Measurements from ENCODE around the gene FAM13A. TPM values are rescaled to one million over a fixed set of nuclear protein-coding genes. Genes with fewer than 3 reads are reported as not detected.
"Not testable (repeated sequence)": the region's sequence is repeated elsewhere in the genome, so short reads cannot be mapped to it uniquely, and the experiment has no call there.

The FAM13A gene
- 68.5 TPM for total RNA-seq

DNA sequence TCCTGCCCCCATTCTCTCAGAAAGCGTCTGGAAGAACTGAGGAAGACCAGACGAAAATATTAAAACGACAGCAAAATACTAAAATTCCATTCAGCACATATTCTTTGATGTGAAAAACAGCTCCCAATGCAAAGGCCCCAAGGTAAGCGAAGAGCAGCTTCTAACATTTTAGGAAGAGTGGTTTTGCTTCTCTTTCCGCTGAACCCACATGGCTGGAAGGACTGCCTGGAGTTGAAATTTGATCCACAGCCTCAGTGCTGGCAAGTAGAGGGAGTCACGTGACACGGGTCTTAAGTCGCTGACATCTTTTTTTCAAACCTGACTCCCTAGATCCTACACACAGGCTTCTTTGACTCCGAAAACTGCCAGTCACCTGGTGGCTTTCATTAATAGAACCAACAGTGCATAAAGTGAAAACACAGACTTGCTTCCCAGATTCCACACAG lies at the start of gene FAM13A:
FAM13A (minus strand) TSS at position 233 of the 446 bp plus-strand sequence; CDS start at position 12, 221 bp downstream.
- peak; percentile 98 for DNase-seq

DNA sequence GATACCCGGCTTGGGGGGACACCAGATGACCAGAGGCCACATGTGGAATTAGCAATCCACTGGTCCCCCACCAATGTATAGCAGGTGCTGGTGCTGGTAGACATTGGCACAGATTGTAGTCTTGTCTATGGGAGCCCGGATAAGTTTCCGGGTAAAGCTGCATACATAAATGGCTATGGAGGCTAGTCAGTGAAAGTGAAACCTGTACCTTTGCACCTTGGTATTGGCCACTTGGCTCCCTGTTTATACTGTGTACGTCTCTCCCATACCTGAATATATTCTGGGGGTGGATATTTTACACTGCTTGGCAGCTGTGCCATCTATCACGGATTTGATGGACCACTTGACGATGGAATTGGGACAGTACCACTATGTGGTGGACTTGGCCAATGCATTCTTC lies 48.7 kb upstream of the FAM13A start:
- DNase-seq = no peak

DNA sequence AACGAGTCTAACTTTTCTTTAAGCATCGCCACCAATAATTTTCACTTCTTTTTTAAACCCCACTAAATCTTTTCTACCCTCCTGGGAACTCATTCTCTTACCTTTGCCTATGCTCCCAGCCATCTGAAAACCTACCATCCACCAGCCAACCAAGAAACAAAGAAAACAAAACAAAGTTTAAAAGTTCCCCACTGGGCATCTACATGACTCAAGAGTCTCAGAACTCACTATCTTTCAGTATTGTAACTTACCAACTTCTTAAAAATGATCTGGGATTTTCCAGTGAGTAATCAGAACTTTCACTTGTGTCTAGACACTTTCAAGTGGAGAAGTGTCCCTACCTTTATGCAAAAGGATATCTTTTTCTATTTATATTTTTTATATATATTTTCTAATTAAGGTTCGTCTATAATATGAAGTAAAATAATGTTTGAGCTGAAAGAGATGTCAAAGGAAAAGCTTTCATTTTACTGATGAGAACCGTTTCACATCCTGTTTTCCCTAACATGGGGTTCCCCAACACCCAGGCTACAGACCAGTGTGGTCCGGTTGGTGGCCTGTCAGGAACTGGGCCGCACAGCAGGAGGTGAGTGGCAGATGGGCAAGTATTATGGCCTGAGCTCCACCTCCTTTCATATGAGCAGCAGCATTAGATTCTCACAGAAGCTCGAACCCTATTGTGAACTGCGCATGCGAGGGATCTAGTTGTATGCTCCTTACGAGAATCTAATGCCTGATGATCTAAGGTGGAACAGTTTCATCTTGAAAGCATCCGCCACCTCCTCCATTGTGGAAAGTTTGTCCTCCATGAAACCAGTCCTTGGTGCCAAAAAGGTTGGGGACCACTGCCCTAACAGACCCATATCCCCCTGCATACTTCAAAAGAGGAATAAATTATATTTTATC lies 44.5 kb upstream of the FAM13A start:
- no peak for DNase-seq

DNA sequence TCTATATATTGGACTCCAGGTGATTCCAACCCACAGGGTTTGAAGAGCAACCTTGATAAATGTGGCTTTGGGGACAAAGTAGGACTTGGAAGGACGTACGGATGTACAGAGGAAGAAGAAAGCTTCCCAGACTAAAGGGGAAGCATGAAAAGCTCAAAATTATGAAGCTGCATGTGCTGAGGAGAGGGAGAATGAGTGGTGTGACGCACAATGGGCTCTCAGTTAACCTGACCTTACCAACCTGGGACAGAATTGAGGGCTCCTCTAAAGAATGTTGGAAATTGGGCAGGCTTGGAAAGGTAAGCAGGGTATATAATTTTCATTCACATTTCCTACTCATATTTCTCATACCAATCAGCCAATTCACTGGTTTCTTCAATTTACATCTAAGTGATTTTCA lies 43.9 kb upstream of the FAM13A start:
- DNase-seq = no peak

DNA sequence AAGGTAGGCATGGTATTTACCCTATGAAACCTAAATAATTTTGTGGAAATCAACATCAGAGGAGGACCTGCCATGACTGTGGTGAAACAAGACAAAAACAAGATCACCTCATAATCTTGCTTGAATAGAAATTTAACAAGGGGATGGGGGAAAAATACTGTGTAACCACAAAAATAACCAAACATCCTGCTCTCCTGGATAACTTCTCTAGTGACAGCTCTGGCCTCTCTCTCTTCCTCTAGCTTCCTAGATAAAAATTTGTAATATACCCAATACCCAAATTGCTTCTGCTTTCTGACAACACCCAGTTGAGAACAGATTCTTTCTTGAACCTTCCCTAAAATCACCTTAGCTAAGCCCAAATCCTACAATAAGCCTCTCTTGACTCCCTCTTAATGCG lies 42.5 kb upstream of the FAM13A start:
- DNase-seq = no peak

DNA sequence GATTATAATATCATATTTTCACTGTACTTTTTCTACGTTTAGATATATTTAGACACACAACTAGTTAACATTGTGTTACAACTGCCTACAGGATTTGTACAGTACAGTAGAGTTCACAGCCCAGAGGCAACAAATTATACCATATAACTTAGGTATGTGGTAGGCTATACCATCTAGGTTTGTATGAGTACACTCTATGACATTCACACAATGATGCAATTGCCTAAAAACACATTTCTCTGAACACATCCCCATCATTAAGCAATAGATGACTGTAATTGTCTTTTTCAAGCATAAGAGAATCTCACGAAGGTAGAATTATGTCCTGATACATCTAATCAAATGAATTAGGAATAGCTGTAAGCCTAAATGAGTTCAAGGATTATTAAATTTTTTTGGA lies 42.0 kb upstream of the FAM13A start:
- DNase-seq = no peak

DNA sequence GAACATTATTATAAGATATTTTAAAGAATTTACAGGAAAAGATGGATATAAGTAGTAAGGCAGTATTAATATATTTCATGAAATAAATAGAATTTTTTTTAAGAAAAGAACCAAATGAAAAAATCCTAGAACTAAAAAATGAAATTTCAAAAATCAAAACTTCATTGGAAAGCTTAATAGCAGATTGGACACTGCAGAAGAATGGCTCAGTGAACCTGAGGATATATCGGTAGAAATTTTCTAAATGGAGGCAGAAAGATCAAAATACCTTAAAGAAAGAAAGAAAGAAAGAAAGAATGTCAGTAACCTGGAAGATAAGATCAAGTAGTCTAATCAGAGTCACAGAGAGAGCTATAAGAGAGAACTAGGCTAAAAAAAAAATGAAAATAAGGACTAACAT lies 21.3 kb upstream of the FAM13A start:
- no peak for DNase-seq

DNA sequence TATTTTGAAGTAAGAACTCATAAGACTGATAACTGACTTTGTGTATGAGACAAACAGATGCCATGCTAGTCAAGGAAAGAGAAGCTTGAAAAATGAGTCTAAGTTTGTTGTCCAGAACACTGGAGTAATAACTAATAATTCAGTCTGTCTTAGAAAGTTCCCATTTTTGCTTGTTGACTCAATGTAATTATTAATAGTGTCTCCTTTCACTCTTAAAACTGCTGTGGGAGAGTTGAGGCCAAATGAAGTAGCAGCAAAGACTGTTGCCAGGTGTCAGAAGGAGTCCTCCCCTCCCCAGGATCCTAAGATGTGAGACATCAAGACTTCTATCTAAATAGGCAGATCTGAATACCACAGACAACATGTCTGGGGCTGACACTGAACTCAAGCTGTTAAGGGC lies 20.8 kb upstream of the FAM13A start:
- no peak for DNase-seq

DNA sequence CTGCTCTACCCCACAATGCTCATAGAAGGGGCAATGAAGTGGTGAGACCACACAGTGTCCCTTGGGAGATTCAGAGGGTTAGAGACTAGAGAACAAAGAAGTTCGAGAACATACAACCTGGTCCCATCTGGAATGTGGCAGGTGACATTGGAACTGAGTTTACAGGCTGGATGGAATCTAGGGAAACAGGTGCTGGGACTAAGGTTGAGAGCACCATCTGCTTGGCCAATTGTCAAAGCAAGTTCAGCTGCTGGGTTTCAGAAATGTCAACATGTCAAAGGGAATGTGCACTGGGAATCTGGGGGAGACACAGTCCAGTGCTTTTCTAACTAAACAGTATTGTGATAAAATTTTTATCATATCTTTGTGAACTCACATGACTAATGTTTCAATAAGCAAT lies 15.9 kb upstream of the FAM13A start:
- DNase-seq = peak; percentile 55

DNA sequence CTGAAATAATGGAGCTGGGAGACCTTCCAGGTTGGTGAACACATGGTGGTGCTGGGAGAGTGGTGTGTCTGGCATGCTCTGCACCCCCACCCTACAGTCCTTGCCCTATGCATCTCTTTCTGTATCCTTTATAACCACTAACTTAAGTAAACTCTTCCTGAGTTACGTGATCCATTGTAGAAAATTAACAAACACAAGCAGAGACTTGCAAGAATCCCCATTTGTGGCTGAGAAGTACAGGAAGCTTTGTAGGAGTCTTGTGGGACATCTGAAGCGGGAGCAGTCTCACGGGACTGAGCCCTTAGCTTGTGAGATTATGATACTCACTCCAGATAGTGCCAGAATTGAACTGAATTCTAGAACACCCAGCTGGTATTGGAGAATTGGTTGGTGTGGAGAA lies 14.3 kb upstream of the FAM13A start:
- DNase-seq = no peak

DNA sequence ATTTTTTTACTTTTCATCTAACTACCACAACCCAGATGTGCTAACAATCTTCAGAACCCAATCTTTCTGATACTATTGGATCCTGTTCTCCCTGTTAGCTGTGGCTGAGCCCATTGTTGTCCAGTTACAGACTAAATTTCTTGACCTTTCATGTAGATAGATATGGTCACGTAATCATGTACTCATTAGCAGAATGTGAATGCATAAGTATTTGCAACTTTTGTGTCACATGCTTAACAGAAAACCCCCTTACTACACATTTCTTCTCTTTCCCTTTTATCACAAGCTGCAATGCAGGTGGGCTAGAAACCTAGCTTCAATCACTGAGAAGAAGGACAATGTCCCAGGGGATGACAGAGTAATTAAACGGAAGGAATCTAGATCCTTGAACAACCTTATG lies 13.1 kb upstream of the FAM13A start:
- DNase-seq = no peak

DNA sequence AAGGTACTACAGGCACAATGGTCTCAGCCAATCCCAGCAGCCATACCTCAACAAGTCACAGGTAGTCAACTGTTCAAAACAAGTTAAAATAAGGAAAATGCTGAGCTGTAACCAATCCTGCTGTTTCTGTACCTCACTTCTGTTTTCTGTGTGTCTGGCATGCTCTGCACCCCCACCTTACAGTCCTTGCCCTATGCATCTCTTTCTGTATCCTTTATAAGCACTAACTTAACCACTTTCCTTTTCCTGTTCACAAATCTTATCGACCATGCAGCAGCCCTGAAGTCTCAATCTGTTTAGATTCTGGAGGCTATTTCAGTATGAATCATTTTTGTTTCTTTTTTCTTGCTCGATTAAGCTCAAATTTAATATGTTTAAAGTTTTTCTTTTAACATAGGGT lies 12.5 kb upstream of the FAM13A start:
- DNase-seq = no peak

DNA sequence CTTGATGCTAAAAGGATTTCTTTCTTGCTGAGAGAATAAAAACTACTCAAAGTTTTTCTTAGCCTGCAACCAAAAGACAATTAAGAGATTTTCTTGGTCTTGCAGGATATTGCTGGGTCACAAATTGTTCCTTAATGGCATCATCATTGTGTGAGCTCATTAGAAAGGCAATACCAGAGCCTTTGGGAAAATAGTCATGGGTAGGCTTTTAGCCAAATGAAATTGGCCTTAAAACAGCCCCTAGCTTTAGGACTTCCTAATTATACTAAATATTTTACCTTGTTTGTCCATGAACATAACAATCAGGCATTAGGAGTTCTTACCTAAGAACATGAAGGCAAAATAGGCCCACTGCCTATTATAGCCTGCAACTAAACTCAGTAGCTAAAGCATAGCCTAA lies 10.4 kb upstream of the FAM13A start:
- no peak for DNase-seq

DNA sequence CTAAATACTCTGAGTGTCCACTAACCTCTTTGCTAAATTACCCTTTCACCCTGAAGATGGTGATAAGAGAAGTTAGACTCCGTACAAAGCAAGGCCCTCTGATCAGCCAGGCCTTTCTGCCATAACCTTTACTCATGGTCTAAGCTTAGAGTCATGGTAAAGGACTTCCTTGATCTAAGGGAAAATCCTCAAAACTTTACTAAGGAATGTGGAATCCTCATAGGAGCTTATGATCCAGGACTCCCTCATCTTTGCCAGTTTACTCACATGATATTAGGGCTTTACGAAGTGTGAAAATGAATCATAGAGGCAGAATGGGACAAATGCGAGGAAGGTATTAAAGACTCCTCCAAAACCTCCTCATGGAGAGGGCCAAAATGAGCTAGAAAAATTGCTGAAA lies 7.9 kb upstream of the FAM13A start:
- DNase-seq = no peak

DNA sequence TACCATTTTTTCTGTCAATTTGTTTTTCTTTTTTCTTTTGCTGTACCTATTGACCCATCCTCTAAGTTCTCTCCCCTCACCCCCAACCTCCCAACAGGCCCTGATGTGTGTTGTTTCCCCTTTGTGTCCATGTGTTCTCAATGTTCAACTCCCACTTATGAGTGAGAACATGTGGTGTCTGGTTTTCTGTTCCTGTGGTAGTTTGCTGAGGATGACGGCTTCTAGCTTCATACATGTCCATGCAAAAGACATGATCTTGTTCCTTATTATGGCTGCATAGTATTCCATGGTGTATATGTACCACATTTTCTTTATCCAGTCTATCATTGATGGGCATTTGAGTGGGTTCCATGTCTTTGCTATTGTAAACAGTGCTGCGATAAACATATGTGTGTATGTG lies 859 bp upstream of the FAM13A start:
- not testable (repeated sequence) for DNase-seq

DNA sequence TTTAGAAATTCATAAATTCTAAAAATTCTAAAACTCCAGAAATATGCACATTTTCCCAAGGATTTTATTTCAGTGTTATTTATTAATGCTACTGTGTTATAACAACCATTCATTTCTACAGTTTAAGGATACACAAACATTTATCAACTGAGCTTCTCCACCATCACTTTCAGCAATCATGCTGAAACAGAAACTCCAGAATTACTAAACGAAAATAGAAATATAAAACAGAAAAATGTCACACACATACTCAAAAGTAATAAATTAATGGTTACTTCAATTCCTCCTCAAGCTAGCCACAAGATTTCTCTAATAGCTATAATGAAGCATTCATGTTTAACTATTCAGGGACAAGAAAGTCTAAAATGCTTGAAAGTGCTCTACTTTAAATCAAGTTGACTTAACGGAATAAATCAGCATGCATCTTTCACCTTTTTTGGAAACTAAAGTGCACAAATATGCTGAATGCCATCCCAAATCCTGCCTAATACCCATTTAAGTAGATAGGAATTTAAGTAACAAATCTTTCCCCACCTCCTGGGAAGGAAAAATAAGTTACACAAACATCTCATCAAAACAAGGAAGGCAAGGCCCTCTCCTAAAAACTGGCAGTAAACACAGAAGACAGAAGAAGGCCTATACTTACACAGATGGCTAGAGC lies 563 bp downstream of the FAM13A start:
- DNase-seq = no peak

DNA sequence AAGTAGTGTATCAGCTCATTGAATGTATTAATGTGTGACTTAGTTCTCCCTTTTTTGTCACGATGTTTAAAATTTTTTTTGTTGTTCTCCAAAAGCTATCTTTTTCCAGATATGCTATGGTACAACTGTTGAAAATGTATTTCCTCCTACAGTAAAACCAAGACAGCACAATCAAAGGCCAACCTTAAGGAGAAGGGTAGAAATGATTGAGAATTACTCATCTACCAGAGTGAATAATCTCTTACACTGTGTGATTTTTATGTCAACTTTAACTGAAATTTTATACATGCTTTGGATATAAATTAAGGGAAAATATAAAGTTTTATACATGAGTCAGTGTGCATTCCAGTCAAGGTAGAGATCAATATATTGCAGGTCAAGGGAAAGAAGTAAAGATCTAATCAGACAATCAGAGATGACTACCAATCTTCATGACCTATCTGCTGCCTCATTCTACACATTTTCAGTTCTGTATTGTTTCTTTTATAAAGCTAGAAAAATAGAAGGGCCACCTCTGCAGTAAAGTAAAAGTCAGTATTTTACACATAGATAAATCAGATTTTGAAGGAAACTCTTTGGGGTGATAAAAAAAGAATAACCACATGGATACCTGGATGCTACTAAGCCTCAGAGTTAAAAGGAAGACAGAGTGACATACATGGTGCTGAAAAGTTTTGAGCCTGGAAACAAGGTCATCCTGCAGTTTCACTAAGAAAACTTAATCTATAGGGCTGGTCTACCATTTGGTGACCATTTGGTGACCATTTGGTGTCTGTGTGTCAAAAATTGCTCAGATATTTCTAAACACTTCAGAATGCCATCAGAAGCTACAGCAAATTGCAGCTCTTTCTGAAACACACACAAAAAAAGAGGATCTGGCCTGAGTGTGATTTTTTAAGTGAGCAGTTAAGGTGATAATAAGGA lies 1.6 kb downstream of the FAM13A start:
- DNase-seq = peak; percentile 19

DNA sequence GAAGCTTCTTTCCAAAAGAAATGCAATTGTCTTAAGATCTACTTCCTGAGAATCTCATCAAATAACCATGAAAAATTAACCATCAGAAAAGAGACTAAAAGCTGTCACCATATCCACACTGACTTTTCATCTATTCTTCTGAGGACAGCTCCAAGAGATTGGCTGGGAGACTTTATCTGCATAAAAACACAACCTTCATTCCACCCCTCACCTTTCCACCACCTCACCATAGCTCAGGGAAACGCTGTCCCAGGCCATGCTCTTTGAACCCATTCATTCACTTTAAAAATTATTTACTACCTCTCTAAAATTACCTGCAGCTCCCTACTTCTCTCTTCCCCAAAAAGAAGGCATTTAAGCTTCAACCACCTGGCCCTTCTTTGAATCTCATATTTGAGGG lies 2.4 kb downstream of the FAM13A start:
- no peak for DNase-seq

DNA sequence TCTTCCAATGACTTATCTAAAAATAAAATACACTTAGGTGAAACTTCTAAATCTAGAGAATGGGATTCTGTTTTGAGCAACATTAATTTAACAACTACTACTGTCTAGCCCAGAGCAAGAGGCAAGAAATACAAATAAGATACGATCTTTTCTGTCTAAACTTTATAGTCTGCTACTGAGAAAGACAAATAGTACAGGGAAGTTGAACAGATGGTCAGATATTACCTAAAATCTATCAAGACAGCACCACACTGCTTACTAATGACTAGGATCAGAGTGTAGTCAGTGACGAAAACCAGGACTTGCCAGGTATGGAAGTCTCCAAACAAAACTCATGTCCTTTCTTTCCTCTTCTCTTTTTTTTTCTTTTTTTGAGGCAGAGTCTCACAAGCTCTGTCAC lies 7.1 kb downstream of the FAM13A start:
- no peak for DNase-seq

DNA sequence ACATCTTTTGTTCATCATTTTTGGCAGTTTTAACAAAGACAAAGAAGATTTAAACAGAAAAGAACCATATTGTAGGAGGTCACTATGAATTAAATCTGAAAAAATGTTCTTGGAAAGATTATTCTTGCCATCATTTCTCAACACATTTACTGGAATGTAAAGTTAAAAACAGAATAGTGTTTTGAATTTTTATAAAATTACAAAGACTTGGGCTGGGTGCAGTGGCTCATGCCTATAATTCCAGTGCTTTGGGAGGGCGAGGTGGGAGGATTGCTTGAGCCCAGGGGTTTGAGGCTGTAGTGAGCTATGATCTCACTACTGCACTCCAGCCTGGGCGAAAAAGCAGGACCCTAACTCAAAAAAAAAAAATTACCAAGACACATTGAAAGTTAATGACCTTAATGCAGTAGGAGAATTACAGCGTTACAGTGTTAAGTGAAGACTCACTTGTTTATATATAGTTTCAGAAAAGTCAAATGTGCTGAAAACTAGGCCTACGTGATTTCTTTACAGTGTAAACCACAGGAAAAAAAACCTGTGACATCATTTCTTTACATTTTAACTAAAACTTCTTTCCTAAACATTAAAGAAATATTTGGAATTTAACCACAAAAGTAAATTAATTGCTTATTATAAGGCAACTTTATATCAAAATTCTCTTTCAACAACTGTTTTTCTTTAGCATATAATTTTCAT lies 7.9 kb downstream of the FAM13A start:
- DNase-seq = no peak

DNA sequence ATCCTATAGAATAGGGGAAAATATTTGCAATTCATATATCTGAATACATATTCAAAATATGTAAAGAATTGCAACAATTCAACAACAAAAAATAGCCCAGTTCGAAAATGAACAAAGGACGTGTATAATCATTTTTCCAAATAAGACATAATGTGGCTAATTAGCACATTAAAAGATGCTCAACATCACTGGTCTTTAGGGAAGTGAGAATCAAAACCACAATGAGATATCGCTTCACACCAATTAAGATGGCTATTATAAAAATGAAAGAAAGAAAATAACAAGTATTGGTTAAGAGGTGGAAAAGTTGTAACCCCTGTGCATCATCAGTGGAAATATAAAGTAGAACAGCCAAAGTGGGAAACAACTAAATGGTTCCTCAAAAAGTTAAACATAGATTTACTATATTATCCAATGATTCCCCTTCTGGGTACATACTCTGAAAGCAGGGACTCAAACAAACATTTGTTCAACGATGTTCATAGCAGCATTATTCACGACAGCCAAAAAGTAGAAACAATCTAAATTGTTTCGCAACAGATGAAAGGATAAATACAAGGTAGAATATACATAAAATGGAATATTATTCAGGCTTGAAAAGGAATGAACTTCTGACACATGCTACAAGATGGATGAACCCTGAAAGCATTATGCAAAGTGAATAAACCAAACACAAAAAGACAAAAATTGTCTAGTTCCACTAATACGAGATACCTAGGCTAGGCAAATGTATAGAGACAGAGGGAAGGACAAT lies 12.7 kb downstream of the FAM13A start:
- DNase-seq = no peak
